Effector memory CD8-positive, alpha-beta T cell (primary cell): ENCODE results near the gene EMC9.
A peak's percentile ranks its signal among the peaks of the same experiment; 100 is the strongest.

Source experiments
- ATAC-seq: fragments of 150-1000 bp; cut with Tn5 transposase; replicated peaks from 2 replicates; pipeline ENCODE4 v1.10.0; 2021; ENCODE audit warnings: mild to moderate bottlenecking, moderate library complexity
- DNase-seq, 3 experiments: peaks; one replicate each; pipeline ENCODE4 v3.0.0; 2021
- H3K27ac Mint-ChIP-seq, 2 donors: one replicate each; pipeline ENCODE4 v1.8.0; 2022; ENCODE audit warnings: mild to moderate bottlenecking in 2 of 2, mixed read lengths in 2 of 2, moderate library complexity in 2 of 2
- H3K27me3 Mint-ChIP-seq, 2 donors: one replicate each; pipeline ENCODE4 v1.8.0; 2022; ENCODE audit warnings: mixed read lengths in 2 of 2
- H3K36me3 Mint-ChIP-seq: one replicate; pipeline ENCODE4 v1.8.0; 2022; ENCODE audit warnings: mild to moderate bottlenecking, moderate library complexity, mixed read lengths; ENCODE audit not compliant: insufficient read depth
- H3K4me1 Mint-ChIP-seq, 2 donors: one replicate each; pipeline ENCODE4 v1.8.0; 2022; ENCODE audit warnings: low read depth in 2 of 2, mixed read lengths in 2 of 2
- H3K4me3 Mint-ChIP-seq, 2 donors: one replicate each; pipeline ENCODE4 v1.8.0; 2022; ENCODE audit warnings: mild to moderate bottlenecking in 2 of 2, mixed read lengths in 2 of 2, moderate library complexity in 2 of 2
- H3K9me3 Mint-ChIP-seq, 2 donors: one replicate each; pipeline ENCODE4 v1.8.0; 2022; ENCODE audit warnings: mixed read lengths in 2 of 2
- total RNA-seq, 9 experiments: gene quantifications; one replicate each; lab custom pipeline; 2026; lab: John Stamatoyannopoulos, UW

Gene EMC9
- total RNA-seq = 5.3 to 13.4 (median 7.4) reads per million in 9 experiments

- DNase-seq (peak; percentile 98 to 99 (median 99)), ATAC-seq (peak; percentile 86)
- Mint-ChIP-seq H3K4me1 (peaks cover 47 to 53% of the 10 kb centered on the region in 2 donors), H3K27ac (peak within 1 kb of the TSS; percentile 73 to 81), H3K9me3 (no peaks in the 10 kb centered on the region), H3K4me3 (peak within 1 kb of the TSS; percentile 78 to 80), H3K27me3 (no peaks in the 10 kb centered on the region), H3K36me3 (peaks cover 52% of the 10 kb centered on the region)
Measured at GRCh38 chr14:24141097-24141880, at the start of gene EMC9. TSS of gene EMC9 (minus strand) at chr14:24141591. CDS start at chr14:24141304, 287 bp downstream.

DNA sequence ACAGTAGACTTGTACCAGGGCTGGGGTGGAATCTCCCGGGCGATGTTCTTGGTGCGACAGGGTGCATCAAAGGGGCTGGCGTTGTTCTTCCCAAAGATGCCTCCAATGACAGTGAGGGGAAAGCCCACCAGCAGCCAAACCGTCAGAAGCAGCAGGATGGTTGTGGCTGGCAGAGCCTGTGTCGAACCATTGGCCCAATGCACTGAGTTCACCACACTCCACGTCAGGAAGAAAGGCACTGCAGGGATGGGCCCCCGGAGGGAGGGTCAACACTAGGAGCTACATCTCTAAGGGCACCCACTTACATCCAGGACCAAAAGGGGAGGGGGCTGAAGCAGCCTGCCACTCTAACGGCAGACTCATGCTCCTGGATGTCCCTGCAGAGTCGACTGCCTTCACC lies 49.0 kb upstream of the EMC9 start:
- H3K9me3 Mint-ChIP-seq = no peaks in the 10 kb centered on the region
- H3K27ac Mint-ChIP-seq = peak overlapping the region in 1 of 2 donors; percentile 91
- ATAC-seq (no peak), DNase-seq (no peak)
- peaks cover 28 to 30% of the 10 kb centered on the region in 2 donors for H3K4me1 Mint-ChIP-seq
- H3K4me3 Mint-ChIP-seq = no peak overlapping the region
- H3K36me3 Mint-ChIP-seq = peaks cover 61% of the 10 kb centered on the region
- H3K27me3 Mint-ChIP-seq = no peaks in the 10 kb centered on the region

DNA sequence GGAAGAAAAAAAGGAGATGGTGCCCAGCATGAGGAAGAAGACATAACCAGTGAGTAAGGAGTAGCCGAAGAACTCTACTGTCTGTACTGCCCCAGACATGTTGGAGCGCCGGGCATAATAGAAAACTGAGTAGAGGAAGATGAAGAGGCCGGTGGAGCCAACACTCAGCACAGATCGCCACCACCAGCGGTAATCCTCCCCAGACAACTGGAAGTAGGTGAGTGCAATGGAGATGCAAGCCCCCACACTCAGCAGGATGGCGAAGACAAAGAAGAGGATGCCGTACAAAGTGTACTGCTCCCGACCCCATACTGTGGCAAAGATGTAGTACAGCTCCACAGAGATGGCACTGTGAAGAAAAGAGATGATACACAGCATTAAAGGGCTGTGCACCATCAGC lies 48.1 kb upstream of the EMC9 start:
- Mint-ChIP-seq H3K36me3 (peaks cover 60% of the 10 kb centered on the region), H3K4me1 (peaks cover 22 to 24% of the 10 kb centered on the region in 2 donors), H3K27ac (peak overlapping the region; percentile 85 to 91), H3K4me3 (no peak overlapping the region), H3K27me3 (no peaks in the 10 kb centered on the region), H3K9me3 (no peaks in the 10 kb centered on the region)
- ATAC-seq (no peak), DNase-seq (no peak)

DNA sequence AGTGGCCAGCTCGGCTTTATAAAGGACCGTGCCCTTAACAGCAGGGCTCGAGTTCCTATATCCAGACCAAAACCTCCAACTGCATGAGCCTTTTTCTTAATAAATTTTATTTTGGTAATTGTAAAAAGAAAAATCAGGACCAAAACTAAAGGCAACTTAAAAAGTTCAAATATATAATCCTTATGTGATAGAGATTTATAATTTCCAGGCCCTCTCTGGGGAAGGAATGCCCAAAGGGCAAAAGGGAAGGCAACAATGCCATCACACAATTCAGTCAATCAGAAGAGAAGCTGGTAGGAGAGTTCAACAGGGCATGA lies 47.6 kb upstream of the EMC9 start:
- H3K4me1 Mint-ChIP-seq = peaks cover 21% of the 10 kb centered on the region in 2 donors

GRCh38 chr14:24188251-24189058 lies 47.1 kb upstream of the EMC9 start, which contains the start of gene IPO4:
TSS of gene IPO4 (minus strand) at chr14:24188816. CDS start at chr14:24188787, 29 bp downstream.
- H3K4me1 Mint-ChIP-seq = peaks cover 20 to 21% of the 10 kb centered on the region in 2 donors
- H3K36me3 Mint-ChIP-seq = peaks cover 65% of the 10 kb centered on the region
- no peaks in the 10 kb centered on the region for H3K9me3 Mint-ChIP-seq
- no peaks in the 10 kb centered on the region for H3K27me3 Mint-ChIP-seq
- ATAC-seq (peak; percentile 92), DNase-seq (peak; percentile 90 to 93 (median 92))
- peak within 1 kb of the TSS; percentile 83 to 88 for H3K4me3 Mint-ChIP-seq
- H3K27ac Mint-ChIP-seq = peak within 1 kb of the TSS; percentile 85 to 91

More for the DNA sequence above, 47.6 kb upstream of the EMC9 start:
- Mint-ChIP-seq H3K36me3 (peaks cover 60% of the 10 kb centered on the region), H3K9me3 (no peaks in the 10 kb centered on the region), H3K27me3 (no peaks in the 10 kb centered on the region), H3K4me3 (peak overlapping the region; percentile 83 to 88), H3K27ac (peak overlapping the region; percentile 85 to 91)
- DNase-seq (no peak), ATAC-seq (no peak)

- DNase-seq (no peak), ATAC-seq (no peak)
- Mint-ChIP-seq H3K9me3 (no peaks in the 10 kb centered on the region), H3K27ac (peak overlapping the region; percentile 89 to 91), H3K4me3 (peak overlapping the region; percentile 83 to 88), H3K36me3 (peaks cover 70% of the 10 kb centered on the region), H3K27me3 (no peaks in the 10 kb centered on the region), H3K4me1 (peaks cover 20% of the 10 kb centered on the region in 2 donors)
Measured at GRCh38 chr14:24187539-24187915, 46.1 kb upstream of the EMC9 start.

DNA sequence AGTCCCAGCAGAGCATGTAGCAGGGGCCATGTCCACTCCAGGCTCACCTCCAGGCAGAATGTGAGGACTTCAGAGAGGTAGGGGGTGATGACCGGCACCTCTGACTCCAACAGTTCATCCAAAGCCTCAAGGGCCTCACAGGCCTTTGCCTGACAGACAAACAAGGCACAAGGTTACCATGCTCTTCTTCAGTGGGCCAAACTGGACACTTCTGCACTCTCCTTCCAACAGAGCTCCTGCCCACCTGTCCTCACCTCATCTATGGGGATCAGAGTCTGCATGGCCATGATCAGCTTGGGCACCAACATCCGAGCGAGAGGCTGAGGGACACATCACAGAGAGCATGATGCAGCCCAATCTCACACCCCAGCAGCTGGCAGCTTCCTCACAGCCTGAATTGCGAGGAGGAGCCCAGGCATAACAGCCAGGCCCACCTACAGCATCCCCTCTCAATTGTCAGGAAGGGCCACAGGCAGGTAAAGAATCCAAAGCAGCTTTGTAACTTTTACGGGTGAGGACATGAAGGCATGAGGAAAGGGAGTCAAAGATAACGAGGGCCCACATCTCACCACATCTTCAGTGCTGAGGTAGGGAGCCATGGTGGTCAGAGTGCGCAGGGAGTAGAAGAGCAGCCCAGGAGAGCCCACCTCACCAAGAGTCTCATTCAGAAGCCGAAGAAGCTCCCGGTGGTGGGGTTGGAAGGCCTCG lies 45.6 kb upstream of the EMC9 start:
- H3K4me1 Mint-ChIP-seq = peaks cover 14 to 18% of the 10 kb centered on the region in 2 donors

DNA sequence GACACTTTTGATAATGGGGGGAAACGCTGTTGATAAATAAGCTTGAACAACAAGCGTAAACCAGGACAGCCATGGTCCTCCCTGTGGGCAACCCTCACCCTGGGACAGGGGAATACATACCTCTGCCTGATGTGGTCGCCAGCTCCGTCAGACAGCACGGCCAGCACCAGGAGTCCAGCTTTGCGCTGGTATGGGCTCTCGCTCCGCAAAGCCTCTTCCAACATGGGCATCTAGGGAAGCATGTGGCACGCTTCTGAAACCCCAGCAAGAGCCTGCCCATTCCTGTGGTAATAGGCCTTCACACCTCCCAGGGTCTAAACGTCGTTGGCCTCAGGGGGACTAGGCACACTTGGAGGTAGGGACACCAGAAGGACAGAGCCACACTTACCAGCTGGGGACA lies 44.4 kb upstream of the EMC9 start:
- ATAC-seq (no peak), DNase-seq (no peak)
- Mint-ChIP-seq H3K4me3 (no peak overlapping the region), H3K9me3 (no peaks in the 10 kb centered on the region), H3K27me3 (no peaks in the 10 kb centered on the region), H3K4me1 (peaks cover 18 to 21% of the 10 kb centered on the region in 2 donors), H3K36me3 (peaks cover 72% of the 10 kb centered on the region), H3K27ac (peak overlapping the region in 1 of 2 donors; percentile 26)

More for the DNA sequence above, 45.6 kb upstream of the EMC9 start:
- H3K9me3 Mint-ChIP-seq = no peaks in the 10 kb centered on the region
- ATAC-seq (no peak), DNase-seq (no peak)
- H3K4me3 Mint-ChIP-seq = peak overlapping the region; percentile 83 to 88
- peak overlapping the region; percentile 51 to 89 for H3K27ac Mint-ChIP-seq
- peaks cover 72% of the 10 kb centered on the region for H3K36me3 Mint-ChIP-seq
- H3K27me3 Mint-ChIP-seq = no peaks in the 10 kb centered on the region

DNA sequence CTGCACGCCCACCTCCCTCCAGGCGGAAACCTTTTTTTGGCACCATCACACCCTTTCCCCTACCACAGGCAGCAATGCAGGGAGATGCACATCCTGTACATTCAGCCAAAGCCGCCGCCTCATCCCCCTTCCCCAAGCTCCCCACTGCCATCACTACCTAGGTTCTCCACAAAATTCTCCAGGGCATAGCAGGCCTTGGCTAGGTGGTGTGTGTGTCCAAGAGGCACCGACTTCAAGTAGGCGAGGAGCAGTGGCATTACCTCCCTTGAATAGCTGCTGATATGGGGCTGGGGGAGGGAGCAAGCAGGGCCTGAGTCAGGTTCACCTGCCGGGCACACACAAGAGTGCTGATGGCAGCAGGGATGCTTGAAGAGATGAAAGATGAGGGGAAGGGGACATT lies 43.6 kb upstream of the EMC9 start:
- no peak for DNase-seq
- Mint-ChIP-seq H3K27me3 (no peaks in the 10 kb centered on the region), H3K4me3 (no peak overlapping the region), H3K9me3 (no peaks in the 10 kb centered on the region), H3K27ac (peak overlapping the region in 1 of 2 donors; percentile 79), H3K36me3 (peaks cover 76% of the 10 kb centered on the region), H3K4me1 (peaks cover 19 to 21% of the 10 kb centered on the region in 2 donors)
- no peak for ATAC-seq

GRCh38 chr14:24184104-24184970 lies 42.9 kb upstream of the EMC9 start:
- peak overlapping the region in 1 of 2 donors; percentile 79 for H3K27ac Mint-ChIP-seq
- peaks cover 80% of the 10 kb centered on the region for H3K36me3 Mint-ChIP-seq
- no peak overlapping the region for H3K4me3 Mint-ChIP-seq

DNA sequence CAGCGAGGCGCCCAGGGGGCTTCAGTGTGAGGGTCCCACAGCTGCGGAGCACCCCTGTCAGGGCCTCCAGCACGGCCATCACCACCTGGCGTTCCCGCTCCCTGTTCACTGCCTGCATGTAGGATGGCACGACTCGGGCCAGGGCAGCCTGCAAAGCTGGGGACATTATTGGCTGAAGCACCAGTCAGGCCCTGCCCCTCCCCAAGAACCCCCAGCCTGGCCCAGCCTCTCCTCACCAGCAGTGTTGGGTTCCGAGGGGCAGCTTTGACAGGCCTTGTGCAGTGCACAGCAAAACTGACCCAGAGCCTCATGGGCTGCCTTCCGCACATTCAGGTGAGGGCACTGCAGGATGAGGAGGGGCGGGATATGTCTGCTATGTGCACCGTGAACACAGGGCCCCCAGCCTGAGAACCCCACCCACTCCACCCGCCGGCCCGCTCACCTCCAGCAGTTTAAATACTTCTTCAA lies 41.7 kb upstream of the EMC9 start:
- Mint-ChIP-seq H3K4me1 (peaks cover 10 to 15% of the 10 kb centered on the region in 2 donors), H3K36me3 (peaks cover 81% of the 10 kb centered on the region), H3K9me3 (no peaks in the 10 kb centered on the region), H3K4me3 (no peak overlapping the region), H3K27ac (peak overlapping the region; percentile 45 to 82), H3K27me3 (no peaks in the 10 kb centered on the region)
- ATAC-seq = no peak
- no peak for DNase-seq

More at GRCh38 chr14:24184104-24184970, 42.9 kb upstream of the EMC9 start:
- no peaks in the 10 kb centered on the region for H3K9me3 Mint-ChIP-seq
- peaks cover 18 to 20% of the 10 kb centered on the region in 2 donors for H3K4me1 Mint-ChIP-seq
- DNase-seq = no peak
- no peak for ATAC-seq
- H3K27me3 Mint-ChIP-seq = no peaks in the 10 kb centered on the region

DNA sequence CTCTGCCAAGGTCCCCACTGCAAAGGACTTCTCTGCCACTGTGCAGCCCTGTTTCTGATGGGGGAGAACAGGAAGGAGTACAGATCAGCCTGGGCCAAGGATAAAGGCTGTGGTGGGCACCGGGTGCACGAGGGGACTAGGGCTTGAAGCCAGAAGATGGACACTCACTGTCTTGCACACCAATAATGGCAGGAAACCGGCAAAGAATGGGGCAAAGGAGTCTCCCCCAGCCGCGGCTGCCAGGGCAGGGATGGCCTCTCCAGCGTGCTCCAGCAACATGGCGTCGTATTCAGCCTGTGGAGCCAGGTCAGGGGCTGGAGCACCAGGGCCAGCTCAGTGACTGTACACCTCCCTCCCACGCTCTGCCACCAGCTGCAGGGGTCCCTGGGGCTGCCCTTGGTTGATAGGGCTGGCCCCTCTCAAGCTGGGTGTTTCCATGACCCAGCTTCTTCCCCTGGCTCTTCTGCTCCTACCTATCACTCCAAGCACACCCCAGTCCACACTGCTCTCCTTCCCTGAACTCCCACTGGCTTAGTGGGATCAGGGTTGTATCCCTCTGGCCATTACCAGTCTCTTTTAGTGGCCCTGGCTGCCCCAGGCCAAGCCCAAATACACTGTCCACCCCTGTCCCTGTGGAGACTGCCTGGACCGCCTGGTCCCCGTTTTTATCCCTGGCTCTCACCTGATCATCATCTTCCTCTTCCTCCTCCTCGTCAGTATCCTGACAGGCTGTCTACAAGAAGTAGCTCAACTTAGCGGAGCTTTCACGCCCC lies 40.9 kb upstream of the EMC9 start:
- Mint-ChIP-seq H3K4me3 (no peak overlapping the region), H3K36me3 (peaks cover 79% of the 10 kb centered on the region), H3K4me1 (peaks cover 4 to 8% of the 10 kb centered on the region in 2 donors), H3K27me3 (no peaks in the 10 kb centered on the region), H3K9me3 (no peaks in the 10 kb centered on the region), H3K27ac (peak overlapping the region; percentile 71 to 82)
- ATAC-seq (no peak), DNase-seq (no peak)
